Type B pancreatic cell (in vitro differentiated cells): ENCODE measurements around the gene SENP6. TPM values are rescaled to one million over a fixed set of nuclear protein-coding genes. Genes with fewer than 3 reads are reported as not detected.
A peak's percentile ranks its signal among the peaks of the same experiment; 100 is the strongest.
"Not testable (repeated sequence)": the region's sequence is repeated elsewhere in the genome, so short reads cannot be mapped to it uniquely, and the experiment has no call there.

Experiments
- DNase-seq: peaks from one replicate; pipeline ENCODE4 v3.0.0; 2021; ENCODE audit warnings: mixed read lengths; ENCODE audit not compliant: unreplicated experiment; ENCODE audit errors: extremely low spot score
- H3K27ac Mint-ChIP-seq: 2 replicates; pipeline ENCODE4 v1.8.0; 2021; ENCODE audit warnings: mild to moderate bottlenecking, mixed read lengths
- H3K27me3 Mint-ChIP-seq: 2 replicates; pipeline ENCODE4 v1.8.0; 2021; ENCODE audit warnings: mixed read lengths
- H3K36me3 Mint-ChIP-seq: 2 replicates; pipeline ENCODE4 v1.8.0; 2021; ENCODE audit warnings: mixed read lengths
- H3K4me1 Mint-ChIP-seq: one replicate; pipeline ENCODE4 v1.8.0; 2021; ENCODE audit warnings: mixed read lengths; ENCODE audit not compliant: unreplicated experiment
- H3K4me3 Mint-ChIP-seq: 2 replicates; pipeline ENCODE4 v1.8.0; 2021; ENCODE audit warnings: mild to moderate bottlenecking, mixed read lengths
- H3K9me3 Mint-ChIP-seq: 2 replicates; pipeline ENCODE4 v1.8.0; 2021; ENCODE audit warnings: mixed read lengths
- total RNA-seq: library from RNA; stranded (reverse); gene quantifications from 2 replicates; pipeline ENCODE4 v1.2.1, GENCODE V29; 2021; ENCODE audit warnings: low replicate concordance
- TF ChIP-seq, protein P1 (sequence below): fragments of 200-600 bp; sonication (generic); conservative IDR thresholded peaks from 2 replicates; pipeline ENCODE4 v1.5.0; 2021; ENCODE audit warnings: antibody characterized with exemption, mild to moderate bottlenecking

SENP6 gene
- total RNA-seq, 1 donor from 2014 or later, result 104 TPM

DNA sequence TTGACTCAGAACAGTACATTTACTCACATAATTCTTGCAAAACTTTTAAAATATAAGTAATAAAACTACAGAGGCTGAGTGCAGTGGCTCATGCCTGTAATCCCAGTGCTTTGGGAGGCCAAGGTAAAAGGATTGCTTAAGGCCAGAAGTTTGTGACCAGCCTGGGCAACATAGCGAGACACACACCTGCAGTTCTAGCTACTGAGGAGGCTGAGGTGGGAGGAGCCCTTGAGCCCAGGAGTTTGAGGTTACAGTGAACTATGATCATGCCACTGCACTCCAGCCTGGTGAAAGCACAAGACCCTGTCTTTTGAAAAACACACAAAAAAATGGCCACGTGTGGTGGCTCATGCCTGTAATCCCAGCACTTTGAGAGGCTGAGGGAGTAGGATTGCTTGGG is 125.5 kb downstream of the SENP6 start:
- H3K4me3 Mint-ChIP-seq, result no peak overlapping the region
- no peaks in the 10 kb centered on the region for H3K27me3 Mint-ChIP-seq

DNA sequence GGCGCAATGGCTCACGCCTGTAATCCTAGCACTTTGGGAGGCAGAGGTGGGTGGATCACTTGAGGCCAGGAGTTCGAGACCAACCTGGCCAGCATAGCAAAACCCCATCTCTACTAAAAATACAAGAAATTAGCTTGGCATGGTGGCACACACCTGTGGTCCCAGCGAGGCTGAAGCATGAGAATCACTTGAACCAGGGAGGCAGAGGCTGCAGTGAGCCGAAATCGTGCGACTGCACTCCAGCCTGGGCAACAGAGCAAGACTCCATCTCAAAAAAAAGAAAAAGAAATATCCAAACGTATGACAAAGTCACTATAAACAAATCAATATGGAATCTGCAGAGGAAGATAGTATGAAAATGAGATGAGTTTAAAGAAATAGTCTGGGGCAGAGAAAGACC is 129.3 kb downstream of the SENP6 start:
- not testable (repeated sequence) for H3K9me3 Mint-ChIP-seq, H3K4me3 Mint-ChIP-seq, DNase-seq, H3K27me3 Mint-ChIP-seq, H3K27ac Mint-ChIP-seq, H3K36me3 Mint-ChIP-seq, H3K4me1 Mint-ChIP-seq

More for the DNA sequence above, 125.5 kb downstream of the SENP6 start:
- no peaks in the 10 kb centered on the region for H3K9me3 Mint-ChIP-seq
- no peak overlapping the region for H3K27ac Mint-ChIP-seq
- no peak for DNase-seq
- H3K4me1 Mint-ChIP-seq, result no peaks in the 10 kb centered on the region
- H3K36me3 Mint-ChIP-seq, result no peaks in the 10 kb centered on the region
- TF ChIP-seq, protein P1, sequence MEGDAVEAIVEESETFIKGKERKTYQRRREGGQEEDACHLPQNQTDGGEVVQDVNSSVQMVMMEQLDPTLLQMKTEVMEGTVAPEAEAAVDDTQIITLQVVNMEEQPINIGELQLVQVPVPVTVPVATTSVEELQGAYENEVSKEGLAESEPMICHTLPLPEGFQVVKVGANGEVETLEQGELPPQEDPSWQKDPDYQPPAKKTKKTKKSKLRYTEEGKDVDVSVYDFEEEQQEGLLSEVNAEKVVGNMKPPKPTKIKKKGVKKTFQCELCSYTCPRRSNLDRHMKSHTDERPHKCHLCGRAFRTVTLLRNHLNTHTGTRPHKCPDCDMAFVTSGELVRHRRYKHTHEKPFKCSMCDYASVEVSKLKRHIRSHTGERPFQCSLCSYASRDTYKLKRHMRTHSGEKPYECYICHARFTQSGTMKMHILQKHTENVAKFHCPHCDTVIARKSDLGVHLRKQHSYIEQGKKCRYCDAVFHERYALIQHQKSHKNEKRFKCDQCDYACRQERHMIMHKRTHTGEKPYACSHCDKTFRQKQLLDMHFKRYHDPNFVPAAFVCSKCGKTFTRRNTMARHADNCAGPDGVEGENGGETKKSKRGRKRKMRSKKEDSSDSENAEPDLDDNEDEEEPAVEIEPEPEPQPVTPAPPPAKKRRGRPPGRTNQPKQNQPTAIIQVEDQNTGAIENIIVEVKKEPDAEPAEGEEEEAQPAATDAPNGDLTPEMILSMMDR, result no peak

DNA sequence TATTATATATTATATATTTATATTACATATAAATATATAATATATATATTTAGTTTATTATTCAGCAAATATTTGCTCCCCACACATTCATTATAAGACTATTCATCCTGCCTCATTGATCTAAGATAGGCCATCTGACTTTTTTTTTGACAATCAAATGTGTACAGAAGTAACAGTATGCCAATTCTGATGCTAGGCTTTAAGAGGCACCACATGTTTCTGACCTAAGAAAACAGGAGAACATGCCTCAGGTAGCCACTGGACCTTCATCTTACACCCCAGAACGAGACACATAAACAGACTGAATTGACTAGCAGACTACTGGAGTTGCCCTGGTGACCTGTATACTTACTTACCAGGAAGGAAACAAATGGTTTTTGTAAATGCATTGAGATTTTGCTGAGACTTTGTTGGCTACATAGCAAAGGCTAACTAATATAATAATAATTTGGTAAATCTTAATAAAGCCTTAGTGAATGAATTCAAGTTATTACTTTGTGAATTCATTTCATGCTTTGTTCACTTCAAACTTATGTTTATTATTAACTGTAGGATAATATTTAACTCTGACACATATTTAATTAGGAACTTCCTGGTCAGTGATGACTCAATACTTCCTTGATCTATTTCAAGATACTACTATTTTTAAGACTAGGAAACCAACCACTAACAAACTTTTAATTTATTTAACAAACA is 134.0 kb downstream of the SENP6 start:
- no peak for DNase-seq
- Mint-ChIP-seq H3K36me3 (no peaks in the 10 kb centered on the region), H3K27ac (peak overlapping the region; percentile 75), H3K9me3 (peaks cover 3% of the 10 kb centered on the region), H3K27me3 (no peaks in the 10 kb centered on the region), H3K4me3 (no peak overlapping the region), H3K4me1 (peaks cover 3% of the 10 kb centered on the region)
- TF ChIP-seq, protein P1, result no peak

DNA sequence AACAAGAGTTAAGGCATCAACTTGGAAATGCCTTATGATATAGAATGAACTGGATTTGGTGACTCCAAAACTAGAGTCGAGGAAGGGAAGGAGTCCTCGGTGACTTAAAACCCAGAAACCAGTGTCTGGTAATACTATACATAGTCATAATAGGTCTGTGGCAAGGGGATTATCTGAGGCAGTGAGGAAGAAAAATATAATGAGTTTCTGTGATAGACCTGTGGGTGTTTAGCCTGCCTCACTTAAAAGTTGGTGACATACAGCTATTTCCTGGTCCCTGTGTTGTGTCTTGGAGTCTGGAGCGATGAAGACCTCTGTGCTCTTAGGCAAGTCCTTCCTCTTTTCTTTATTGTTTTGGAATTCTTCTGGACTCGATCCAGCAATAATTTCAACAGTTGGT is 142.3 kb downstream of the SENP6 start:
- DNase-seq, result no peak
- H3K4me1 Mint-ChIP-seq, result peaks cover 8% of the 10 kb centered on the region
- H3K4me3 Mint-ChIP-seq, result no peak overlapping the region
- H3K27me3 Mint-ChIP-seq, result no peaks in the 10 kb centered on the region
- H3K27ac Mint-ChIP-seq, result no peak overlapping the region
- H3K36me3 Mint-ChIP-seq, result no peaks in the 10 kb centered on the region
- TF ChIP-seq, protein P1, result no peak
- H3K9me3 Mint-ChIP-seq, result no peaks in the 10 kb centered on the region

DNA sequence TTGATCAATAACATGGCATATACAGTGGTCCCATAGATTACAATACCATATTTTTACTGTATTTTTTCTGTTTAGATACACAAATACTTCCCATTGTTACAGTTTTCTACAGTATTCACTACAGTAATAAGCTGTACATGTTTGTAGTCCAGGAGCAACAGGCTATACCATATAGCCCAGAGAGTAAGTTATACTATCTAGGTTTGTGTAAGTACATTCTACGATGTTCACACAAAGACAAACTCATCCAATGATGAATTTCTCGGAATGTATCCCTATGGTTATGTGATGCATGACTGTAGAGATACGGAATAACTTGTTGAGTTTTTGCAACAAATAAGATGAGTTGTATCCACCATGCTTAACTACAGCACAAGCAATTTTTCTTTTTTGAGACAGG is 143.7 kb downstream of the SENP6 start:
- Mint-ChIP-seq H3K9me3 (no peaks in the 10 kb centered on the region), H3K27me3 (no peaks in the 10 kb centered on the region), H3K4me3 (no peak overlapping the region), H3K36me3 (peaks cover 4% of the 10 kb centered on the region), H3K27ac (no peak overlapping the region), H3K4me1 (peaks cover 12% of the 10 kb centered on the region)
- TF ChIP-seq, protein P1, result no peak
- no peak for DNase-seq

GRCh38 chr6:75746221-75746620 is 144.5 kb downstream of the SENP6 start:
- no peak for DNase-seq
- Mint-ChIP-seq H3K4me3 (peak overlapping the region; percentile 7), H3K27ac (no peak overlapping the region), H3K36me3 (peaks cover 4% of the 10 kb centered on the region), H3K27me3 (no peaks in the 10 kb centered on the region), H3K4me1 (peaks cover 17% of the 10 kb centered on the region), H3K9me3 (no peaks in the 10 kb centered on the region)
- TF ChIP-seq, protein P1, result no peak
